HEK293 (cell line): ENCODE measurements around the gene FFAR1.

ENCODE experiments used
- BCL11B ChIP-seq: fragments of 450-650 bp; formaldehyde crosslinking; IDR thresholded peaks from 2 replicates; pipeline ENCODE4 v1.5.1; 2016; ENCODE audit warnings: low read depth, missing biosample characterization, missing genetic modification characterization
- CTCF ChIP-seq: fragments of 450-650 bp; formaldehyde crosslinking; IDR thresholded peaks from 2 replicates; pipeline ENCODE4 v1.5.1; 2016; ENCODE audit warnings: missing biosample characterization, missing genetic modification characterization
- ZBTB49 ChIP-seq: fragments of 450-650 bp; formaldehyde crosslinking; IDR thresholded peaks from 2 replicates; pipeline ENCODE4 v1.5.1; 2016; ENCODE audit warnings: missing biosample characterization, missing genetic modification characterization, low read depth
- ZNF140 ChIP-seq: fragments of 450-650 bp; formaldehyde crosslinking; IDR thresholded peaks from 2 replicates; pipeline ENCODE4 v1.5.1; 2016; ENCODE audit warnings: missing biosample characterization, missing genetic modification characterization
- ZNF148 ChIP-seq: fragments of 450-650 bp; formaldehyde crosslinking; IDR thresholded peaks from 2 replicates; pipeline ENCODE4 v1.5.0; 2017; ENCODE audit warnings: missing biosample characterization, missing genetic modification characterization, borderline replicate concordance
- ZNF239 ChIP-seq: fragments of 450-650 bp; formaldehyde crosslinking; IDR thresholded peaks from 2 replicates; pipeline ENCODE4 v1.5.1; 2016; ENCODE audit warnings: missing biosample characterization, missing genetic modification characterization
- ZNF391 ChIP-seq: fragments of 450-650 bp; formaldehyde crosslinking; IDR thresholded peaks from 2 replicates; pipeline ENCODE4 v1.5.1; 2016; ENCODE audit warnings: low read depth, missing biosample characterization, missing genetic modification characterization, borderline replicate concordance
- ZNF660 ChIP-seq: fragments of 450-650 bp; IDR thresholded peaks from 2 replicates; pipeline ENCODE4 v1.5.1; 2018; ENCODE audit warnings: missing biosample characterization, mild to moderate bottlenecking, missing genetic modification characterization
- ZNF76 ChIP-seq: fragments of 450-650 bp; formaldehyde crosslinking; IDR thresholded peaks from 2 replicates; pipeline ENCODE4; 2016; ENCODE audit warnings: low read depth, missing biosample characterization, missing genetic modification characterization, borderline replicate concordance

GRCh38 chr19:35377656-35378055 lies 30.0 kb downstream of the FFAR1 start:
- TF ChIP-seq ZNF239 (no peak), ZNF140 (tag by site-specific recombination) (no peak), ZNF391 (tag by site-specific recombination) (no peak), CTCF (tag by site-specific recombination) (no peak), ZBTB49 (no peak), ZNF660 (tag by site-specific recombination) (no peak), ZNF148 (tag by site-specific recombination) (no peak), BCL11B (tag by site-specific recombination) (no peak), ZNF76 (no peak)
